ENCODE data around the gene FCRLB.
"Not testable (repeated sequence)": the region's sequence is repeated elsewhere in the genome, so short reads cannot be mapped to it uniquely, and the experiment has no call there.

DNA sequence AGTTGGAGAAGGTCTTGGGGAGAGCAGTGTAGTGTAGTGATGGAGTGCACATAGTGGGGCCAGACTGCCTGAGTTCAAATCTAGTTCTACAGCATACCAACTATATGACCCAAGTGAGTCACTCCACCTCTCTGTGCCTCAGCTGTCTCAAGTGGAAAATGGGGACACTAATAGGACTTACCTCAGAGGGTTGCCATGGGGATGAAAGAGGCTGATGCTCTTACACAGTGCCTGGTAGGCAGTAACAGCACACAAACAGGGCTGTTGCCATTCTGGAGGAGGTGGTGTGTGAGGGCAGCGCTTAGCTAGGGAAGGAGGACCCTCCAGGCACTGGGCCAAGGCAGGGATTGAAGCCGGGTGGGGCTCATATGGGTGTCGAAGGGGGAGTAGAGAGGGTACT lies 46.9 kb upstream of the FCRLB start:
- TF ChIP-seq, protein P1, sequence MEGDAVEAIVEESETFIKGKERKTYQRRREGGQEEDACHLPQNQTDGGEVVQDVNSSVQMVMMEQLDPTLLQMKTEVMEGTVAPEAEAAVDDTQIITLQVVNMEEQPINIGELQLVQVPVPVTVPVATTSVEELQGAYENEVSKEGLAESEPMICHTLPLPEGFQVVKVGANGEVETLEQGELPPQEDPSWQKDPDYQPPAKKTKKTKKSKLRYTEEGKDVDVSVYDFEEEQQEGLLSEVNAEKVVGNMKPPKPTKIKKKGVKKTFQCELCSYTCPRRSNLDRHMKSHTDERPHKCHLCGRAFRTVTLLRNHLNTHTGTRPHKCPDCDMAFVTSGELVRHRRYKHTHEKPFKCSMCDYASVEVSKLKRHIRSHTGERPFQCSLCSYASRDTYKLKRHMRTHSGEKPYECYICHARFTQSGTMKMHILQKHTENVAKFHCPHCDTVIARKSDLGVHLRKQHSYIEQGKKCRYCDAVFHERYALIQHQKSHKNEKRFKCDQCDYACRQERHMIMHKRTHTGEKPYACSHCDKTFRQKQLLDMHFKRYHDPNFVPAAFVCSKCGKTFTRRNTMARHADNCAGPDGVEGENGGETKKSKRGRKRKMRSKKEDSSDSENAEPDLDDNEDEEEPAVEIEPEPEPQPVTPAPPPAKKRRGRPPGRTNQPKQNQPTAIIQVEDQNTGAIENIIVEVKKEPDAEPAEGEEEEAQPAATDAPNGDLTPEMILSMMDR (IDR thresholded peaks at IDR 0.05) = not testable (repeated sequence)
- not testable (repeated sequence) for TF ChIP-seq SIN3A (IDR thresholded peaks at IDR 0.05; ENCODE audit: borderline replicate concordance, insufficient read depth, low read depth, low read length); POLR2AphosphoS5 (IDR thresholded peaks at IDR 0.05; ENCODE audit: low read depth, low read length); TCF7L2 (IDR thresholded peaks at IDR 0.05; ENCODE audit: low read depth, low read length)

Measured in Panc1 (cell line).